Brain microvascular endothelial cell (primary cell): Measurements from ENCODE around the gene PLPPR1.

Source experiments
- DNase-seq: peaks from one replicate; pipeline ENCODE4 v3.0.0-alpha.2; 2020
- H3K27ac ChIP-seq: fragments of 250-450 bp; sonication (Bioruptor Pico); 2 replicates; pipeline ENCODE4 v1.5.1; 2020; ENCODE audit warnings: mild to moderate bottlenecking, moderate library complexity
- H3K27me3 ChIP-seq: fragments of 250-450 bp; sonication (Bioruptor Pico); replicated peaks from 2 replicates; pipeline ENCODE4 v1.5.1; 2020; ENCODE audit warnings: mild to moderate bottlenecking
- H3K36me3 ChIP-seq: fragments of 250-450 bp; sonication (Bioruptor Pico); replicated peaks from 2 replicates; pipeline ENCODE4 v1.5.1; 2020; ENCODE audit warnings: mild to moderate bottlenecking
- H3K4me3 ChIP-seq: 2 replicates; pipeline ENCODE4 v1.5.1; 2011; ENCODE audit warnings: low read depth, mild to moderate bottlenecking, control low read depth, low read length, moderate library complexity
- CTCF ChIP-seq: IDR thresholded peaks from 2 replicates; pipeline ENCODE4 v1.5.1; 2011; ENCODE audit warnings: low read depth, mild to moderate bottlenecking, moderate library complexity, low read length, control low read depth, inconsistent platforms; ENCODE audit errors: missing control alignments
- in situ Hi-C: cut with HindIII; loops from 2 replicates; pipeline ENCODE4 v1.10.0; 2017; ENCODE audit warnings: low sequenced_read_pairs, low pct_ligation_motif_present

Gene PLPPR1

GRCh38 chr9:101254733-101255433 is 226.4 kb downstream of the PLPPR1 start:
- no peak for TF ChIP-seq CTCF
- in situ Hi-C loops, result no loop called here
- no peak overlapping the region for H3K27ac ChIP-seq
- no peak for DNase-seq
- no peaks in the 10 kb centered on the region for H3K36me3 ChIP-seq
- no peak overlapping the region for H3K4me3 ChIP-seq
- H3K27me3 ChIP-seq, result no peaks in the 10 kb centered on the region

GRCh38 chr9:101264727-101265126 is 236.2 kb downstream of the PLPPR1 start:
- Histone ChIP-seq H3K27ac (no peak overlapping the region), H3K36me3 (no peaks in the 10 kb centered on the region), H3K27me3 (no peaks in the 10 kb centered on the region), H3K4me3 (no peak overlapping the region)
- in situ Hi-C loops, result no loop called here
- no peak for TF ChIP-seq CTCF
- no peak for DNase-seq

GRCh38 chr9:101265261-101265660 is 236.7 kb downstream of the PLPPR1 start:
- Histone ChIP-seq H3K4me3 (no peak overlapping the region), H3K36me3 (no peaks in the 10 kb centered on the region), H3K27me3 (no peaks in the 10 kb centered on the region), H3K27ac (no peak overlapping the region)
- no peak for DNase-seq
- TF ChIP-seq CTCF, result no peak
- in situ Hi-C loops, result no loop called here

- Histone ChIP-seq H3K4me3 (no peak overlapping the region), H3K27me3 (no peaks in the 10 kb centered on the region), H3K27ac (no peak overlapping the region), H3K36me3 (no peaks in the 10 kb centered on the region)
- in situ Hi-C loops, result no loop called here
- DNase-seq, result no peak
- TF ChIP-seq CTCF, result no peak
These were observed 239.9 kb downstream of the PLPPR1 start for GRCh38 chr9:101268426-101268825.

- in situ Hi-C loops, result no loop called here
- DNase-seq, result no peak
- no peaks in the 10 kb centered on the region for H3K36me3 ChIP-seq
- TF ChIP-seq CTCF, result no peak
- no peak overlapping the region for H3K4me3 ChIP-seq
- no peaks in the 10 kb centered on the region for H3K27me3 ChIP-seq
- H3K27ac ChIP-seq, result no peak overlapping the region
These were observed 241.2 kb downstream of the PLPPR1 start for GRCh38 chr9:101269591-101270283.
